DOHH2 (cell line): ENCODE measurements around the gene NBEAL2.
A peak's percentile ranks its signal among the peaks of the same experiment; 100 is the strongest.

Source experiments
- H3F3A ChIP-seq: fragments of 200-600 bp; sonication (generic), shearing (Covaris generic); 2 replicates; pipeline ENCODE4 v1.6.0; 2016; ENCODE audit warnings: antibody characterized with exemption, mild to moderate bottlenecking; ENCODE audit not compliant: control insufficient read depth, insufficient read depth
- H3K27ac ChIP-seq: fragments of 200-600 bp; sonication (generic); 2 replicates; pipeline ENCODE4 v1.5.1; 2014; ENCODE audit warnings: low read depth, mild to moderate bottlenecking, low read length, moderate library complexity
- H3K27me3 ChIP-seq: fragments of 200-600 bp; sonication (generic); 2 replicates; pipeline ENCODE4 v1.6.1; 2014; ENCODE audit warnings: mild to moderate bottlenecking, low read length, mixed read lengths; ENCODE audit not compliant: control insufficient read depth
- H3K36me3 ChIP-seq: fragments of 200-600 bp; sonication (generic); 2 replicates; pipeline ENCODE4 v1.6.1; 2014; ENCODE audit warnings: mild to moderate bottlenecking, low read length, moderate library complexity, mixed read lengths; ENCODE audit not compliant: control insufficient read depth
- H3K4me1 ChIP-seq: fragments of 200-600 bp; sonication (generic); 2 replicates; pipeline ENCODE4 v1.6.1; 2014; ENCODE audit warnings: mild to moderate bottlenecking, low read length, mixed read lengths; ENCODE audit not compliant: control insufficient read depth
- H3K4me2 ChIP-seq: fragments of 200-600 bp; sonication (generic); 2 replicates; pipeline ENCODE4 v1.6.0; 2014; ENCODE audit warnings: mild to moderate bottlenecking, low read length, moderate library complexity
- H3K4me3 ChIP-seq: fragments of 200-600 bp; sonication (generic); 2 replicates; pipeline ENCODE4 v1.5.1; 2014; ENCODE audit warnings: mild to moderate bottlenecking, low read length, mixed read lengths
- H3K79me2 ChIP-seq: fragments of 200-600 bp; sonication (generic); 2 replicates; pipeline ENCODE4 v1.6.1; 2014; ENCODE audit warnings: mild to moderate bottlenecking, low read length, mixed read lengths; ENCODE audit not compliant: control insufficient read depth
- H3K9me2 ChIP-seq: fragments of 200-600 bp; sonication (generic); replicated peaks from 2 replicates; pipeline ENCODE4 v1.6.1; 2014; ENCODE audit warnings: mild to moderate bottlenecking, low read length, mixed read lengths; ENCODE audit not compliant: control insufficient read depth
- H3K9me3 ChIP-seq: fragments of 200-600 bp; sonication (generic); 2 replicates; pipeline ENCODE4 v1.6.1; 2014; ENCODE audit warnings: antibody characterized with exemption, low read length, mixed read lengths; ENCODE audit not compliant: control insufficient read depth, insufficient read depth
- H4K20me1 ChIP-seq: fragments of 200-600 bp; sonication (generic); 2 replicates; pipeline ENCODE4 v1.6.0; 2014; ENCODE audit warnings: low read depth, mild to moderate bottlenecking, antibody characterized with exemption, low read length, moderate library complexity; ENCODE audit not compliant: control insufficient read depth, insufficient read depth
- EZH2phosphoT487 ChIP-seq: fragments of 200-600 bp; sonication (generic); IDR thresholded peaks from 2 replicates; pipeline ENCODE4 v1.6.1; 2017; ENCODE audit warnings: borderline replicate concordance, mild to moderate bottlenecking, antibody characterized with exemption, low read length, moderate library complexity, mixed read lengths
- TF ChIP-seq, protein P1 (sequence below): fragments of 200-600 bp; sonication (generic); IDR thresholded peaks from one replicate; pipeline ENCODE4 v1.5.1; 2014; ENCODE audit warnings: antibody characterized with exemption, mild to moderate bottlenecking, low read depth, low read length; ENCODE audit not compliant: poor library complexity, severe bottlenecking

Gene NBEAL2

DNA sequence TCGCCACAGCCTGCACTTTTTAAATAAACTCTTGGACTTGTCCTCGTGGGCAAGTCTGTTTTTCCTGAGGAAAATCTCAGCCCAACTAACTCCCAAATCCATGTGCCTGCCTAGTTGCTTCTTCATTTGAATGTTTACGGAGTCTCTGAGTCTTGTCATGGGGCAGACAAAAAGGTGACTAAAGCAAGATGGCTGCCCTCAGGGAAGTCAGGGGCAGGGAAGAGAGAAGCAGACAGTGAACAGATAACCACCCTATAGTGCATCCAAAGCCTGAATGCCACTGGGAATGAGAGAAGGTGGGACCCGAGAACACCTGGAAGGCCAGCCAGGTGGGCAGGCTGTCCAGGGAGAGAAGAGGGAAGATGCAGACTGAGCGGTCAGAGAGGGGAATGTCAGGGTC is 24.3 kb upstream of the NBEAL2 start:
- H3K36me3 ChIP-seq: peaks cover 58% of the 10 kb centered on the region
- H3K27ac ChIP-seq: no peak overlapping the region
- H3K27me3 ChIP-seq: no peaks in the 10 kb centered on the region
- H3K9me2 ChIP-seq: no peaks in the 10 kb centered on the region
- peaks cover 98% of the 10 kb centered on the region for H3K79me2 ChIP-seq
- peaks cover 77% of the 10 kb centered on the region for H3K4me1 ChIP-seq
- peaks cover 39% of the 10 kb centered on the region for H4K20me1 ChIP-seq
- H3K9me3 ChIP-seq: no peaks in the 10 kb centered on the region
- no peak overlapping the region for H3K4me3 ChIP-seq
- peak overlapping the region; percentile 27 for H3K4me2 ChIP-seq
- H3F3A ChIP-seq: no peaks in the 10 kb centered on the region
- TF ChIP-seq EZH2phosphoT487: no peak
- TF ChIP-seq, protein P1, sequence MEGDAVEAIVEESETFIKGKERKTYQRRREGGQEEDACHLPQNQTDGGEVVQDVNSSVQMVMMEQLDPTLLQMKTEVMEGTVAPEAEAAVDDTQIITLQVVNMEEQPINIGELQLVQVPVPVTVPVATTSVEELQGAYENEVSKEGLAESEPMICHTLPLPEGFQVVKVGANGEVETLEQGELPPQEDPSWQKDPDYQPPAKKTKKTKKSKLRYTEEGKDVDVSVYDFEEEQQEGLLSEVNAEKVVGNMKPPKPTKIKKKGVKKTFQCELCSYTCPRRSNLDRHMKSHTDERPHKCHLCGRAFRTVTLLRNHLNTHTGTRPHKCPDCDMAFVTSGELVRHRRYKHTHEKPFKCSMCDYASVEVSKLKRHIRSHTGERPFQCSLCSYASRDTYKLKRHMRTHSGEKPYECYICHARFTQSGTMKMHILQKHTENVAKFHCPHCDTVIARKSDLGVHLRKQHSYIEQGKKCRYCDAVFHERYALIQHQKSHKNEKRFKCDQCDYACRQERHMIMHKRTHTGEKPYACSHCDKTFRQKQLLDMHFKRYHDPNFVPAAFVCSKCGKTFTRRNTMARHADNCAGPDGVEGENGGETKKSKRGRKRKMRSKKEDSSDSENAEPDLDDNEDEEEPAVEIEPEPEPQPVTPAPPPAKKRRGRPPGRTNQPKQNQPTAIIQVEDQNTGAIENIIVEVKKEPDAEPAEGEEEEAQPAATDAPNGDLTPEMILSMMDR: no peak

GRCh38 chr3:46955801-46956259 is 23.6 kb upstream of the NBEAL2 start:
- H3F3A ChIP-seq: no peaks in the 10 kb centered on the region
- peaks cover 77% of the 10 kb centered on the region for H3K4me1 ChIP-seq
- no peak overlapping the region for H3K4me3 ChIP-seq
- peaks cover 43% of the 10 kb centered on the region for H4K20me1 ChIP-seq
- H3K9me3 ChIP-seq: no peaks in the 10 kb centered on the region
- no peak for TF ChIP-seq EZH2phosphoT487
- TF ChIP-seq, protein P1: no peak
- H3K9me2 ChIP-seq: no peaks in the 10 kb centered on the region
- H3K36me3 ChIP-seq: peaks cover 59% of the 10 kb centered on the region
- H3K79me2 ChIP-seq: peaks cover 98% of the 10 kb centered on the region
- no peaks in the 10 kb centered on the region for H3K27me3 ChIP-seq
- H3K27ac ChIP-seq: peak overlapping the region; percentile 8; the same call in 1 of the 2 replicates
- peak overlapping the region; percentile 27; the same call in 1 of the 2 replicates for H3K4me2 ChIP-seq

- Histone ChIP-seq H3K4me2 (no peak overlapping the region), H3K4me3 (no peak overlapping the region), H3K36me3 (peaks cover 68% of the 10 kb centered on the region), H4K20me1 (peaks cover 45% of the 10 kb centered on the region), H3K27me3 (no peaks in the 10 kb centered on the region), H3K9me3 (no peaks in the 10 kb centered on the region), H3F3A (no peaks in the 10 kb centered on the region), H3K79me2 (peaks cover 99% of the 10 kb centered on the region), H3K27ac (no peak overlapping the region), H3K9me2 (no peaks in the 10 kb centered on the region), H3K4me1 (peaks cover 81% of the 10 kb centered on the region)
- TF ChIP-seq, protein P1: no peak
- no peak for TF ChIP-seq EZH2phosphoT487
Measured at GRCh38 chr3:46957092-46957820, 22.2 kb upstream of the NBEAL2 start.
